Ovary (tissue), 9 donors: ENCODE measurements around the gene ATF1. TPM values are rescaled to one million over a fixed set of nuclear protein-coding genes. Genes with fewer than 3 reads are reported as not detected.
"Not testable (repeated sequence)": the region's sequence is repeated elsewhere in the genome, so short reads cannot be mapped to it uniquely, and the experiment has no call there.

Experiments used
- DNase-seq, 5 donors: peaks; one replicate each; pipeline ENCODE4 v3.0.0-alpha.2; 2019 to 2020
- H3K27ac ChIP-seq, 2 donors: fragments of 200-600 bp; one replicate each; pipeline versions ENCODE4 v1.5.1 to v1.8.0; 2019 to 2022
- H3K27me3 ChIP-seq: fragments of 200-600 bp; one replicate; pipeline ENCODE4 v1.8.0; 2022
- H3K36me3 ChIP-seq: fragments of 200-600 bp; sonication (generic); one replicate; pipeline ENCODE4 v1.5.1; 2019
- H3K4me1 ChIP-seq: one replicate; pipeline ENCODE4 v1.8.1; 2013; ENCODE audit warnings: mild to moderate bottlenecking, moderate library complexity; ENCODE audit not compliant: insufficient read depth
- H3K4me3 ChIP-seq: fragments of 200-600 bp; sonication (generic); one replicate; pipeline ENCODE4 v1.5.1; 2017
- H3K9me3 ChIP-seq, 2 donors: fragments of 200-600 bp in 1 of 2; sonication (generic) in 1 of 2; one replicate each; pipeline versions ENCODE4 v1.5.1 to v1.8.1; 2013 to 2019; ENCODE audit warnings: mild to moderate bottlenecking in 1 of 2, moderate library complexity in 1 of 2
- EP300 ChIP-seq: sonication (generic); formaldehyde crosslinking; IDR thresholded peaks from one replicate; pipeline ENCODE4 v1.6.1; 2017; ENCODE audit warnings: antibody characterized with exemption
- POLR2A ChIP-seq: fragments of 450-650 bp; IDR thresholded peaks from one replicate; pipeline ENCODE4 v1.6.1; 2017; ENCODE audit warnings: antibody characterized with exemption, mild to moderate bottlenecking, moderate library complexity
- WGBS, 3 donors: extraction: QIAGEN DNeasy Blood & Tissue Kit in 1 of 3; methylation state at CpG; one replicate each; pipeline versions ENCODE4 v1.1.5 to v1.1.7; 2013 to 2017; 5-methylcytosine and 5-hydroxymethylcytosine counted together
- intact Hi-C, 4 donors: fragments of 100-400 bp; cut with DNase I; formaldehyde crosslinking; loops; one replicate each; pipeline versions ENCODE4 v1.11.0 to v1.15.1; 2022 to 2023
- polyA plus RNA-seq, 2 donors: library from polyadenylated mRNA; stranded (reverse); fragments of 200-250 nt in 1 of 2; fragments of 350-450 nt in 1 of 2; fragmentation: Illumina TruSeq in 1 of 2; extraction: RNeasy Lipid Tissue Mini Kit (QIAGEN cat#74804) in 1 of 2; gene quantifications; one replicate each; pipeline ENCODE4 v1.2.3, GENCODE V29; 2013 to 2014
- total RNA-seq, 7 donors: library from RNA; depleted of rRNA in 2 of 7; stranded (reverse); fragments of >200 nt in 2 of 7; fragmentation: NEBNext Ultra II Directional in 3 of 7; extraction: Animal tissue kit (Norgen Biotek cat#: 25700) in 3 of 7; gene quantifications; one replicate each; pipeline versions ENCODE4 v1.1.0 to v1.2.4, GENCODE V29; 2016 to 2023
- TF ChIP-seq, protein P1 (sequence below), 3 donors: fragments of 450-650 bp in 2 of 3; fragments of 200-600 bp in 1 of 3; IDR thresholded peaks; one replicate each; pipeline versions ENCODE4 v1.5.1 to v1.8.0; 2016 to 2022; ENCODE audit warnings: antibody characterized with exemption in 3 of 3, mild to moderate bottlenecking in 1 of 3
- donor health status: DM: no; HTN: no; CAD: no; lungs with moderate emphysema.
- donor health status: DM: no; HTN: no; CAD: no.
- donor health status: Bipolar disorder and iron deficiency.
- donor health status: DM: yes; HTN: yes; CAD: no.
- donor health status: DM: no; HTN: no; CAD: no.
- donor health status: DM: yes; HTN: yes; CAD: no.

The ATF1 gene
- total and polyA plus RNA-seq, 9 donors: 17.9 to 55.6 (median 41.3) TPM

DNA sequence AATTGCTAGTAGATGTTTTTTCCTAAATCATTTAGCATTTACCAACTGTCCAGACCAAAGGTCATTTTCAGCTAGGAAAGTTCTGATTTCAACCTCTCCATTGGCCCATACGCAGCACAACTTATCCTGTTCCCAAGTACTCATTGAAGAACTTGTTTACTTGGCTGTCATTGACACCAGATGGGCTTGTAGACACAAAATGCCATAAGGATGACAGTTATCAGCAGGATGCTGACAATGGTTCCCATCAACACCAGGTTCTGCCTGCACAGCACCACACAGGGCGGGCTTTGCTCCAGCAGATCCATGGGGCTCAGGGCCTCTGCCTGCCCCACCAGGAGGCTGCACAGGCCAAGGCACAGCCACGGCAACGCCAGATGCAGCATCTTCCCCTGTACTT, 42.3 kb downstream of the ATF1 start:
- DNase-seq: no peak
- no peak overlapping the region for H3K4me3 ChIP-seq
- WGBS, 3 donors: 94 to 100% (median 97%) methylated on average over 4 of the region's 4 CpGs
- H3K27ac ChIP-seq: no peak overlapping the region
- no peaks in the 10 kb centered on the region for H3K36me3 ChIP-seq
- peaks cover 1% of the 10 kb centered on the region for H3K4me1 ChIP-seq
- H3K9me3 ChIP-seq: no peaks in the 10 kb centered on the region
- H3K27me3 ChIP-seq: no peaks in the 10 kb centered on the region
- TF ChIP-seq EP300: no peak
- TF ChIP-seq POLR2A: no peak
- TF ChIP-seq, protein P1, sequence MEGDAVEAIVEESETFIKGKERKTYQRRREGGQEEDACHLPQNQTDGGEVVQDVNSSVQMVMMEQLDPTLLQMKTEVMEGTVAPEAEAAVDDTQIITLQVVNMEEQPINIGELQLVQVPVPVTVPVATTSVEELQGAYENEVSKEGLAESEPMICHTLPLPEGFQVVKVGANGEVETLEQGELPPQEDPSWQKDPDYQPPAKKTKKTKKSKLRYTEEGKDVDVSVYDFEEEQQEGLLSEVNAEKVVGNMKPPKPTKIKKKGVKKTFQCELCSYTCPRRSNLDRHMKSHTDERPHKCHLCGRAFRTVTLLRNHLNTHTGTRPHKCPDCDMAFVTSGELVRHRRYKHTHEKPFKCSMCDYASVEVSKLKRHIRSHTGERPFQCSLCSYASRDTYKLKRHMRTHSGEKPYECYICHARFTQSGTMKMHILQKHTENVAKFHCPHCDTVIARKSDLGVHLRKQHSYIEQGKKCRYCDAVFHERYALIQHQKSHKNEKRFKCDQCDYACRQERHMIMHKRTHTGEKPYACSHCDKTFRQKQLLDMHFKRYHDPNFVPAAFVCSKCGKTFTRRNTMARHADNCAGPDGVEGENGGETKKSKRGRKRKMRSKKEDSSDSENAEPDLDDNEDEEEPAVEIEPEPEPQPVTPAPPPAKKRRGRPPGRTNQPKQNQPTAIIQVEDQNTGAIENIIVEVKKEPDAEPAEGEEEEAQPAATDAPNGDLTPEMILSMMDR (IDR thresholded peaks at IDR 0.05): no peak
- intact Hi-C loops: no loop called here

DNA sequence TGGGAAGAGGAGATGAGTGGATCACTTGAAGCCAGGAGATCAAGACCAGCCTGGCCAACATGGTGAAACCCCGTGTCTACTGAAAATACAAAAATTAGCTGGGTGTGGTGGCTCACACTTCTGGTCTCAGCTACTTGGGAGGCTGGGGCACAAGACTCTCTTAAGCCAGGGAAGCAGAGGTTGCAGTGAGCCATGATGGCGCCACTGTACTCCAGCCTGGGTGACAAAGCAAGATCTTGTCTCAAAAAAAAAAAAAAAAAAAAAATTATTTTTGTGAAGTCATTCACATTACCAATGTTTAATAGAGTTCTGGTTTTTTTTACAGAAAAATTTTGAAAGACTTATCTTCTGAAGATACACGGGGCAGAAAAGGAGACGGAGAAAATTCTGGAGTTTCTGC, 45.2 kb downstream of the ATF1 start:
- H3K27ac ChIP-seq, H3K9me3 ChIP-seq, DNase-seq, H3K36me3 ChIP-seq, H3K4me1 ChIP-seq, H3K4me3 ChIP-seq, intact Hi-C loops, H3K27me3 ChIP-seq: not testable (repeated sequence)
- 94 to 96% (median 95%) methylated on average over 4 of the region's 4 CpGs for WGBS, 3 donors

DNA sequence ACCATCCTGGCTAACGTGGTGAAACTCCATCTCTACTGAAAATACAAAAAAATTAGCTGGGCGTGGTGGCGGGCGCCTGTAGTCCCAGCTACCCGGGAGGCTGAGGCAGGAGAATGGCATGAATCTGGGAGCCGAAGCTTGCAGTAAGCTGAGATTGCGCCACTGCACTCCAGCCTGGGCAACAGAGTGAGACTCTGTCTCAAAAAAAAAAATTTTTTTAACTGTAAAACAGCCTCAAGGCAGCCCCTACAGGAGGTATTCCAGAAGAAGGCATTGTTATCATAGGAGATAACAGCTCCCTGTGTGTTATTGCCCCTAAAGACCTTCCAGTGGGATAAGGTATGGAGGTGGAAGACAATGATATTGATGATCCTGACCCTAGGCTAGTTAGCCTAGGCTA, 51.0 kb downstream of the ATF1 start:
- H3K27me3 ChIP-seq, H3K9me3 ChIP-seq, DNase-seq, H3K36me3 ChIP-seq, H3K4me3 ChIP-seq, intact Hi-C loops, H3K27ac ChIP-seq, H3K4me1 ChIP-seq: not testable (repeated sequence)
- WGBS, 3 donors: 92 to 96% (median 95%) methylated on average over 7 of the region's 7 CpGs

DNA sequence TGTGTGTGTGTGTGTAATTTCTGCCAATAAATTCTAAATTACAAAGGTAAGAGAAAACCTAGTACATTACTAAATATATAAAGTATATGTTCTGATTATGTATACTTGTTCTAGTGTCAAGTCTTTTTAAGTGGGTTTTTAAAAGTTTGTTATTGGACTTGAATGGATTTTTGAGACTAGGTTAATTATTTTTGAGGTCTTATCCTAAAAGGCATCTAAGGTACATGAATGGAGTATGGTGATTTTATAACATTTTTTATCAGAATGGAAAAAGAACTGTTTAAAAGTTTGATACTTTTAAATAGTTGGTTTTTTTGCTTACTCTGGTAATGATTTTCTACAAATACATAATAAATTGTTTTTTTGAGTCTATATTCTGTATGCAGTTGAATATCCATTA, 56.3 kb downstream of the ATF1 start:
- H3K27me3 ChIP-seq: no peaks in the 10 kb centered on the region
- DNase-seq: no peak
- no peak overlapping the region for H3K4me3 ChIP-seq
- H3K36me3 ChIP-seq: no peaks in the 10 kb centered on the region
- no peak overlapping the region for H3K27ac ChIP-seq
- intact Hi-C loops: loop anchor here in 1 of 4 donors (5.0 kb wide), 1 partner anchor 167 kb away; no protein-coding TSS in a partner anchor
- no peak for TF ChIP-seq EP300
- TF ChIP-seq, protein P1 (IDR thresholded peaks at IDR 0.05): no peak
- no peak for TF ChIP-seq POLR2A
- H3K9me3 ChIP-seq: no peaks in the 10 kb centered on the region
- H3K4me1 ChIP-seq: no peaks in the 10 kb centered on the region

DNA sequence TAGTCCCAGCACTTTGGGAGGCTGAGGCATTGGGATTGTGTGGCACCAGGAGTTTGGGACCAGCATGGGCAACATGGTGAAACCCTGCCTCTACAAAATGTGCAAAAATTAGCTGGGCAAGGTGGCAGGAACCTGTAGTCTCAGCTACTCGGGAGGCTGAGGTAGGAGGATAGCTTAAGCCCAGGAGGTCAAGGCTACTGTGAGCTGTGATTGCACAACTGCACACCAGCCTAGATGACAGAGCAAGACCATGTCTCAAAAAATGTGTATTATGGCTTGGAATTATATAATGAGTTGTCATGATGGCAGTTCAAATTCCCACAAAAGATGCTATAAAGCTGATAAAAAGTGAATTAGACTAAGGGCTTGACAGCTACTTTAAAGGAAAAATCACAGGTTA, 58.2 kb downstream of the ATF1 start:
- intact Hi-C loops: loop anchor here in 2 of 4 donors (2.0 to 5.0 kb wide), 2 partner anchors 165 to 169 kb away; no protein-coding TSS in a partner anchor
- 45 to 72% (median 47%) methylated on average over 1 of the region's 1 CpG for WGBS, 3 donors
- no peaks in the 10 kb centered on the region for H3K9me3 ChIP-seq
- TF ChIP-seq, protein P1 (IDR thresholded peaks at IDR 0.05): no peak
- TF ChIP-seq EP300 (no peak), POLR2A (no peak)
- no peaks in the 10 kb centered on the region for H3K27me3 ChIP-seq
- no peaks in the 10 kb centered on the region for H3K36me3 ChIP-seq
- peaks cover 2% of the 10 kb centered on the region for H3K4me1 ChIP-seq
- no peak overlapping the region for H3K27ac ChIP-seq
- H3K4me3 ChIP-seq: no peak overlapping the region
- no peak for DNase-seq

DNA sequence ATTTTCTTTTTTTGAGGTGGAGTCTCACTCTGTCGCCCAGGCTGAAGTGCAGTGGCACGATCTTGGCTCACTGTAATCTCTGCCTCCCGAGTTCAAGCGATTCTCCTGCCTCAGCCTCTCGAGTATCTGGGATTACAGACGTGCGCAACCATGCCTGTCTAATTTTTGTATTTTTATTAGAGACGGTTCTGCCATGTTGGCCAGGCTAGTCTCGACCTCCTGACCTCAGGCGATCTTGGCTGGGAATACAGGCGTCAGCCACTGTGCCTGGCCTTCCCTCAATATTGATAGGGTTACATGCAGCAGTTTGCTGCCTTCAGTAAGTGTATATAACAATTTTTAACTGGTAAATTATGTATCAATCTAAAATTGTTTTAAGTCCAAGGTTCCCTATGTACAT, 59.8 kb downstream of the ATF1 start:
- not testable (repeated sequence) for H3K36me3 ChIP-seq, H3K4me3 ChIP-seq, H3K27ac ChIP-seq, H3K4me1 ChIP-seq, H3K9me3 ChIP-seq, H3K27me3 ChIP-seq
- intact Hi-C loops: loop anchor here in 2 of 4 donors (2.0 to 5.0 kb wide), 2 partner anchors 164 to 167 kb away; no protein-coding TSS in a partner anchor
- WGBS, 3 donors: 81 to 88% (median 82%) methylated on average over 11 of the region's 11 CpGs
- peak in 2 of 5 donors; percentile 21 to 27 for DNase-seq
